Raji (cell line): ENCODE results near the gene CUL5.

Experiments used
- POLR2A ChIP-seq: IDR thresholded peaks from 2 replicates; pipeline ENCODE4 v1.6.1; 2011; ENCODE audit warnings: low read depth, low read length, control low read depth; ENCODE audit not compliant: insufficient read depth

The CUL5 gene

GRCh38 chr11:108008656-108009496 is at the start of gene CUL5:
Gene CUL5 (plus strand): TSS chr11:108008898. CDS start chr11:108009349, 451 bp downstream.
- TF ChIP-seq POLR2A = peak; percentile 85; the same call in 1 of the 2 replicates

GRCh38 chr11:107961480-107961879 is 47.2 kb upstream of the CUL5 start:
- no peak for TF ChIP-seq POLR2A

GRCh38 chr11:107962181-107962580 is 46.5 kb upstream of the CUL5 start:
- TF ChIP-seq POLR2A = no peak

DNA sequence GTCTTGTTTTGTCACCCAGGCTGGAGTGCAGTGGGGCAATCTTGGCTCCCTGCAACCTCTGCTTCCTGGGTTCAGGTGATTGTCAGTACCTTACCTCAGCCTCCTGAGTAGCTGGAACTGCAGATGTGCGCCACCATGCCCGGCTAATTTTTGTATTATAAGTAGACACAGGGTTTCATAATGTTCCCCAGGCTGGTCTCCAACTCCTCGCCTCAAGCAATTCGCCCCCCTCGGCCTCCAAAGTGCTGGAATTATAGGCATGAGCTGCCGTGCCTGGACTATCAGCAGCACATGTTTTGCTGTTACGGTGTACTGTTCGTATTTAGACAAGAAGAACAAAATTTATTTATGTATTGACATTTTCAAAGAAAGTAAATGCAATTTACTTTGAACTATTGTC is 45.6 kb upstream of the CUL5 start:
- no peak for TF ChIP-seq POLR2A

GRCh38 chr11:107969219-107969618 is 39.5 kb upstream of the CUL5 start:
- no peak for TF ChIP-seq POLR2A

GRCh38 chr11:107970049-107970448 is 38.6 kb upstream of the CUL5 start:
- TF ChIP-seq POLR2A = no peak

DNA sequence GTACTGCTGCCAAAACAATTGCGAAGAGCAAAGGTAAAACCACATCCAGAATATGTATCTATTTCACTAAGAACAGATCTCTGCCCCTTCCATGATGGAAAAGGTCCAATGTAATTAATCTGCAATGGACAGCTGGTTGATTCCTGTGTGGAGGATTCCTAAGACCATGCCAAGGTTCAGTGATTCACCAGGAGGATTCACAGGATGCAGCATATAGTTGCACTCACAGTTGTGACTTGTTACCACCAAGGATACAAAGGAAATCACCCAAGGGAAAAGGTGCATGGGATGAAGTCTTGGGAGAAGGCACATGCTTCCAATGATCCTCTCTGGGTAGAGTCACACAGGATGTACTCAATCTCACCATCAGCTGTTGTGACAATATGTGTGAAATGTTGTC is 35.1 kb upstream of the CUL5 start:
- TF ChIP-seq POLR2A = no peak

DNA sequence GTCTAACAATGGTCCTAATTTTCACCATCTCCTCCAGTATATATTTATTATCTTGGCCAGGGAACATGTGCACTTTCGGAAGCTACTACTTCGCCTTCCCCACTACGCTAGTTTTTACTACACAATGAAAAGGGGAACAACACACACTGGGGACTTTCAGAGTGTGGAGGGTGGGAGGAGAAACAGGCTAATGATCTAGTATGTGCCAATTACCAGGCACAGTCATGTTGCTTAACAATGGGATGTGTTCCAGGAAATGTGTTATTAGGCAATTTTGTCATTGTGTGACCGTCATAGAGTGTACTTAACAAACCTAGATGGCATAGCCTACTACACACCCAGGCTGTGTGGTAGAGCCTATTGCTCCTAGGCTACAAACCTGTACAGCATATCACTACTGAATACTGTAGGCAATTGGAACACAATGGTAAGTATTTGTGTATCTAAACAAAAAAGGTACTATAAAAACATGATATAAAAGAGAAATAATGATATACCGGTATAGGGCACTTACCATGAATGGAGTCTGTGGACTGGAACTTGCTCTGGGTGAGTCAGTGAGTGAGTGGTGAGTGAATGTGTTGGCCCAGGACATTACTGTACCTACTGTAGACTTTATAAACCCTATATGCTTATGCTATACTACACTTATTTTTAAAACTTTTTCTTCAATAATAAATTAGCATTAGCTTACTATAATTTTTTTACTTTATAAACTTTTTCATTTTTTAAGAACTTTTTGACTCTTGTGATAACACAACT is 20.1 kb upstream of the CUL5 start:
- TF ChIP-seq POLR2A = no peak

GRCh38 chr11:107991868-107992414 is 16.8 kb upstream of the CUL5 start:
- TF ChIP-seq POLR2A = no peak

DNA sequence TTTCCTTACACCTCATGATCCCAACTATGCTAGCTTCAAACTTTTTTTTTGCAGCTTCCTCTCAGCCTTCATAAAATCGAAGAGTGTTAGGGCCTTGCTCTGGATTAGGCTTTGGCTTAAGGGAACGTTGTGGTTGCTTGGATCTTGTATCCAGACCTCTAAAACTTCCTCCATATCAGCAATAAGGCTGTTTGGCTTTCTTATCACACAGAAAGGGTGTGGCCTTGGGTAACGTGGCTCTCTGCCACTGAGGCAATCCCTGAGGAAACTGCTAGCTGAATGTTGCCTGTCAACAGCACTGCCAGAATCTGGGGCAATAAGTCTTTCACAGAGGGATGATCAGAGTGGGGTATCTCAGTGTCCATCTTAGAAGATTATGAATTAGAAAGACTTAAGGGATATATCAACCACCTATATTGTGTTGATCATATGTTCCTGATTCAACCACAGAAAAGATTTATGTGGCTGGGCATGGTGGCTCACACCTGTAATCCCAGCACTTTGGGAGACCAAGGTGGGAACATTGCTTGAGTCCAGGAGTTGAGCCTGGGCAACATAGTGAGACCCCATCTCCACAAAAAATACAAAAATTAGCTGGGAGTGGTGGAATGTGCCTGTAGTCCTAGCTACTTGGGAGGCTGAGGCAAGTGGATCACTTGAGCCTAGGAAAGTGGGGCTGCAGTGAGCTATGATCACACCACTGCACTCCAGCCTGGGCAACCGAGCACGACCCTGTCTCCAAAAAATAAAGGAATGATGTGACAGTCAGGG is 12.5 kb upstream of the CUL5 start:
- TF ChIP-seq POLR2A = no peak

DNA sequence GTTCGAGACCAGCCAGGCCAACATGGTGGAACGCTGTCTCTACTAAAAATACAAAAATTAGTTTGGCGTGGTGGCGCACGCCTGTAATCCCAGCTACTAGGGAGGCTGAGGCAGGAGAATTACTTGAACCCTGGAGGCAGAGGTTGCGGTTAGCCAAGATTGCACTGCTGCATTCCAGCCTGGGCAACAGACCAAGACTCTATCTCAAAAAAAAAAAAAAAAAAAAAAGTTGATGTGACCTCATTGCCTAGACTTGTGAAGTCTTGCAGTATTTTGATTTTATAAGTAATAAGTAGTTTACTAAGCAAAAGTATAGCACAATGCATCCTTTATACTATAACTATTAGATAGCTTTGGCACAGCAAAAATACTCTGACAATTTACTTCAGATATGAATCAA is 9.9 kb upstream of the CUL5 start:
- TF ChIP-seq POLR2A = no peak

DNA sequence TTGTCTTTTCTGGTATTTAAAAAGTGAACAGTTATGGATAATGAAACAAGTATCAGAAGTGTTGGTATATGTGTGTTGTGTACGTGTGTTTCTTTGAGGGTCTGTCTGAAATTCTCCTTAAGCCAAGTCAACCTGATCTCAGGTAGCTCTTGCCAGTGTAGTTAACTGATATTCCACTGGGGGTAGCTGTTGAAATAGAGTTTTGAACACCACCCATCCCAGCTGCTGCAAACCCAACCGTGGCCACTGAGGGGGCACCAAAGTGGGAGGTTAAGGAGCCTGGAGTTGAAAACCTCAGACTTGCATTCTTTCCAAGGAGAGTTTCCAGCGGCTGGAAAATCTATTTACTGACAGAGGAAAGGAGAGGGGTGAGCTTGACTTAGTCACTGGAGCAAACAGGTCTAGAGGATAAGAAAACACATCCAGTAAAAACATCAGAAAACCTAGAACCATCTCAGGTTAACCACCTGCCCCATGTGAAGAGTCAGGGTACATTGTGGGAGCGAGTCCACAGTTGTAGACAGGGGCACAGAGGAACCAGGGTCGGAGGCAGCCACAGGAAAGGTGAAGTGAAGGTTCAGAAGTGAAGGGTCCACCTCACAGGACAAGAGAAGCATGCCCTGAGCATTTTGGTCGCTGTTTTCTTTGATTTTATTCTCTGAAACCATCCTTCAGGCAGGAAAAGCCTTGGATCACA is 8.8 kb upstream of the CUL5 start:
- TF ChIP-seq POLR2A = no peak

- TF ChIP-seq POLR2A = no peak
Observed at GRCh38 chr11:108002476-108002875, 6.2 kb upstream of the CUL5 start.

DNA sequence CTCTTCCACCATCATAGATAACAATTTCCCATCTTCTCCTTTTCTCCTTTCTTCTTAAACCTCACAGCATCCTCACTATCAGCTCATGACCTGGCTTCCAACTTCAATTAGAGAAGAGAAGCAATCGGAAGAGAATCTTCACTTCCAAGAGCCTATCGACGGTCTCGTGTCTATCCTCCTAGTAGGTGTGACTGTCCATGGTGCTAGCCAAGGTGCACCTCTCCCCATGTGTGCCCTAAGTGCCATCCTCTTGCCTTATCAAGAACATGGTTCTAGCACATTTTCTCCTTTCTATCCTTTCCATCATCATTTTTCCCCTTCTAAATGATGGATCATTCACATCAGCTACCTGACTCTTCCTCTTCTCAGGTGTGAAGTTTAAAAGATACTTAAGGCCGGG is 5.1 kb upstream of the CUL5 start:
- TF ChIP-seq POLR2A = no peak

- TF ChIP-seq POLR2A = no peak
Observed at GRCh38 chr11:108007819-108008218, 879 bp upstream of the CUL5 start.
